Vagina (tissue), 2 donors: ENCODE results near the gene DGLUCY.

Experiments
- POLR2A ChIP-seq, 2 donors: fragments of 450-650 bp; IDR thresholded peaks; one replicate each; pipeline ENCODE4 v1.6.1; 2017; ENCODE audit warnings: antibody characterized with exemption in 2 of 2, mild to moderate bottlenecking in 2 of 2, moderate library complexity in 2 of 2
- TF ChIP-seq, protein P1 (sequence below), 3 experiments: fragments of 450-650 bp in 2 of 3; fragments of 200-600 bp in 1 of 3; sonication (generic) in 1 of 3; IDR thresholded peaks; one replicate each; pipeline ENCODE4 v1.5.1; 2017 to 2019; ENCODE audit warnings: antibody characterized with exemption in 3 of 3, mild to moderate bottlenecking in 2 of 3, moderate library complexity in 2 of 3

DNA sequence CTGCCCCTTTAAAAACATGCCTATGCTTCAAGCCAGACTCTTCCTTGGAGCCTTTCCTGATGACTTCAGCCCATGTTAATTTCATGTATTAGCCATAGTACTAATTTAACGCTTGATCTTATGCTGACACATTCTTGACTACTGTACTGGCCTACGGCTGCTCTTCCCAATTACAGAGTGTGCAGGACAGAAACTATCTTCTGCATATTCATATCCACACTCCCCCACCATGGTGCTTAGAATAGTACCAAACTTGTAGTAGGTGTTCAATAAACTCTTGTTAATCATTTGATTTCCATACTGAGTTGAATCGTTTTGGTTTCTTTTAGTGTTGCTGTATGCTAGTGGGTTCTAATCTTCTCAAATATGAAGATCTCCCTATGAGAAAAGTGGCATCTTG lies 21.8 kb upstream of the DGLUCY start:
- no peak for TF ChIP-seq POLR2A (IDR thresholded peaks at IDR 0.05)
- TF ChIP-seq, protein P1, sequence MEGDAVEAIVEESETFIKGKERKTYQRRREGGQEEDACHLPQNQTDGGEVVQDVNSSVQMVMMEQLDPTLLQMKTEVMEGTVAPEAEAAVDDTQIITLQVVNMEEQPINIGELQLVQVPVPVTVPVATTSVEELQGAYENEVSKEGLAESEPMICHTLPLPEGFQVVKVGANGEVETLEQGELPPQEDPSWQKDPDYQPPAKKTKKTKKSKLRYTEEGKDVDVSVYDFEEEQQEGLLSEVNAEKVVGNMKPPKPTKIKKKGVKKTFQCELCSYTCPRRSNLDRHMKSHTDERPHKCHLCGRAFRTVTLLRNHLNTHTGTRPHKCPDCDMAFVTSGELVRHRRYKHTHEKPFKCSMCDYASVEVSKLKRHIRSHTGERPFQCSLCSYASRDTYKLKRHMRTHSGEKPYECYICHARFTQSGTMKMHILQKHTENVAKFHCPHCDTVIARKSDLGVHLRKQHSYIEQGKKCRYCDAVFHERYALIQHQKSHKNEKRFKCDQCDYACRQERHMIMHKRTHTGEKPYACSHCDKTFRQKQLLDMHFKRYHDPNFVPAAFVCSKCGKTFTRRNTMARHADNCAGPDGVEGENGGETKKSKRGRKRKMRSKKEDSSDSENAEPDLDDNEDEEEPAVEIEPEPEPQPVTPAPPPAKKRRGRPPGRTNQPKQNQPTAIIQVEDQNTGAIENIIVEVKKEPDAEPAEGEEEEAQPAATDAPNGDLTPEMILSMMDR (IDR thresholded peaks at IDR 0.05) = no peak
